ENCODE results near the gene CCT5.
"Not testable (repeated sequence)": the region's sequence is repeated elsewhere in the genome, so short reads cannot be mapped to it uniquely, and the experiment has no call there.

Gene CCT5

DNA sequence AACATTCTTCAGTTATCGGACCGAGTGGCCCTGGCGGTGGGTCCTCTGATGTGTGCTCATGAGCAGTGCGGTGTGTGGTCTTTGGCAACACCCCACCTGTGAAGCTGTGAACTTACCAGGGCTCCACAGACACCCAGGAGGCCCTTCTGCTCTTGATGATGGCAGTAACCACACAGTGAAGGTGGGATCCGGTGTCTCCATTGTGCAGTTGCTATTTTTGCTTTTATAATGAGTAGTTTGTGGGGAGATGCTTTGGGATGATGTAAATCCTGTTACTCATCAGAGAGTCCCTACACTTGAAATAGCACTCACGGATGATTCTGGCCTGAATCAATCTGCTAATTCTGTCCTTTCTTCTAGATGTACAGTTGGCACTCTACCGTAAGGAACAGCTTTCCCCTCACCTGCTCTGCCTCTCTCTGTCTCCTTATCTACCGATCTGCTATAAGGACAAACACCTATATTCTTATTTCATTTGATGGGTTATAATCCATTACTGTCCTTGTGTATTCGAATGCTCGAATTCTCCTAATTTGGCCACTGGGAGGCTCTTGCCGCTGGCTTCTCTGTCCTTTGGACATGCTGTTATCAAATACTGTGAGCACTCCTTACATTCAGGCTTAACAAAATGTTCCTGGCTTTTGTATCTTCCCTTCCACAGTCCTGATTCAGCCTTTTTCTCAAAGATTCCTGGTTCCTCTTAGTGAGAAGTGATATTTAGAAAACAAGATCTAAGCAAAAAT is 20.6 kb upstream of the CCT5 start:
- DNase-seq: no peak
- Mint-ChIP-seq H3K4me3 (no peak overlapping the region), H3K27me3 (no peaks in the 10 kb centered on the region), H3K27ac (no peak overlapping the region), H3K36me3 (peaks cover 23% of the 10 kb centered on the region), H3K9me3 (peaks cover 4% of the 10 kb centered on the region), H3K4me1 (no peaks in the 10 kb centered on the region)
- CTCF ChIA-PET: no interaction called here

DNA sequence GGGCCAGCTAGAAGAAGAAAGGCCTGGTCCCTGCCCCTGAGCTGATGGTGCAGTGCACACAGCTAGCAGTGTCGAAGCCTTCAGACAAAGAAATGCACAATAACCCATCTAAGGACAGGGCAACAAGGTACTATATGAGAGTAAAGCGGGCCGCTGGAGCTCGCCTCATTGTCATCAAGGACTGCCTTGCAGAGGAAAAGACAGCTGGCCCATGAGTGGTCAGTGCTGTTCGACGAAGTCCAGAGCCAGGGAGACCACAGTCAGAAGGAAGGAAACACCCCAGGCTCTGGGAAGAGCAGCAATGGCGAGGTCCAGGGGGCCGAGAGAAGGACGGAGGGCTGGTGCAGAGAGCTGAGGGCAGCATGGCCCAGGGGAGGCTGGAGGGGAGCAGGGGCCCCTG is 17.7 kb upstream of the CCT5 start:
- Mint-ChIP-seq H3K36me3 (peaks cover 21% of the 10 kb centered on the region), H3K27ac (no peak overlapping the region), H3K9me3 (no peaks in the 10 kb centered on the region), H3K27me3 (no peaks in the 10 kb centered on the region), H3K4me1 (no peaks in the 10 kb centered on the region), H3K4me3 (no peak overlapping the region)
- DNase-seq: no peak
- CTCF ChIA-PET: no interaction called here

DNA sequence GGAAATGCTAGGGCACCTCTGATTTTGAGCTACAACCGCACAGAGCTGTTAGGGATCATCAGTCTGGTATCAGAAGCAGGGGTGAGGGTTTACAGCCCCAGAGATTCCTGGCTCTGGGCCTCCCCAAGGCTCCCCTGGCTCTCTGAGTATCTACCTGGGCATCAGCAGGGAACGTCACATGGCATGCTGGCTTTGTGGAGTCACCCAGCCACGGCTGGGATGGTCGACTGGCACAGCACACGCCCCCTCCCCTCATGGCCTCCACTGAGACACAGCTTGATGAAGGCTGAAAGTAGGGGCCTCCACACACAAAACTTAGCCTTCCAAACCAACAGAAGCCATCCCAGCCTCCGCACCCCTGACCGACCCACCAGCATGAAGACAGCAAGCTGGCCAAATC is 17.1 kb upstream of the CCT5 start:
- no peak for DNase-seq
- no peak overlapping the region for H3K27ac Mint-ChIP-seq
- no peak overlapping the region for H3K4me3 Mint-ChIP-seq
- H3K4me1 Mint-ChIP-seq: no peaks in the 10 kb centered on the region
- no peaks in the 10 kb centered on the region for H3K27me3 Mint-ChIP-seq
- H3K9me3 Mint-ChIP-seq: no peaks in the 10 kb centered on the region
- H3K36me3 Mint-ChIP-seq: peaks cover 25% of the 10 kb centered on the region
- CTCF ChIA-PET: no interaction called here

DNA sequence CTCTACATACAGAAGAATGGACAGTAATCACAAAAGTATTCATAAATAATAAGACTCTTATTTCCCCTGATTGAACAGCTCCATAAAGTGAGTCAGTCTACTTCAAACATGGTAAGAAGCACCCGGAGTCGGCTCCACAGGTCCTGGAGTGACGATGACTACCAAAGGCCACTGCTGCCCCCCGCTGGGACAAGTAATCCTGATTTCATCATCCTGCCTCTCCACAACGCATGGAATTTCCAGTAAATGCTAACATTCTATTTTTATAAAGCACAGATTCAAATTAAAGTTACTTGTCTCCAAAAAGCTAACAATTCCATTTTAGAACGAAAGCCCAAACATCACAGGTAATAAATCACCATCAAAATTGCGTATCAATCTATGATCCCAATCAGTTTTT is 16.6 kb upstream of the CCT5 start:
- H3K27ac Mint-ChIP-seq: no peak overlapping the region
- CTCF ChIA-PET: no interaction called here
- H3K4me1 Mint-ChIP-seq: no peaks in the 10 kb centered on the region
- DNase-seq: no peak
- no peak overlapping the region for H3K4me3 Mint-ChIP-seq
- peaks cover 29% of the 10 kb centered on the region for H3K36me3 Mint-ChIP-seq
- no peaks in the 10 kb centered on the region for H3K27me3 Mint-ChIP-seq
- no peaks in the 10 kb centered on the region for H3K9me3 Mint-ChIP-seq

DNA sequence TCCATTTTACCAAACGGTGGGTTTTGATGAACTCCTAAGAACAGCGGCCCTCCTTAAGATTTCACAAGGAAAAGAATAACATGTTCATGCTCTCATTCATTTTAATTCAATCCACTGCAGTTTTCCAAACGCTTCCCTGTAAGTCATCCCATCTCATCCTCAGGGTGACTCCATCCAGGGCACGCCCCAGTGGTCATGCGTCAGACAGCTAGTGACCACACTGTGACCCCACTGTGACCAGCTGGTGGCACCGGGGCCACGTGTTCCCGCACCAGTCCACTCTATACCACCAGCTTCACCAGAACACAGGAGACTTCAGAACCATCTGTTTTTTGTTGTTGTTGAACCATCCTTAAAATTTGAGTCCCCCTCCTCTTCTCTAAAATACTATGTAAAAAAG is 14.7 kb upstream of the CCT5 start:
- CTCF ChIA-PET: no interaction called here
- Mint-ChIP-seq H3K4me3 (no peak overlapping the region), H3K4me1 (no peaks in the 10 kb centered on the region), H3K36me3 (peaks cover 26% of the 10 kb centered on the region), H3K27ac (no peak overlapping the region), H3K27me3 (no peaks in the 10 kb centered on the region), H3K9me3 (no peaks in the 10 kb centered on the region)
- no peak for DNase-seq

DNA sequence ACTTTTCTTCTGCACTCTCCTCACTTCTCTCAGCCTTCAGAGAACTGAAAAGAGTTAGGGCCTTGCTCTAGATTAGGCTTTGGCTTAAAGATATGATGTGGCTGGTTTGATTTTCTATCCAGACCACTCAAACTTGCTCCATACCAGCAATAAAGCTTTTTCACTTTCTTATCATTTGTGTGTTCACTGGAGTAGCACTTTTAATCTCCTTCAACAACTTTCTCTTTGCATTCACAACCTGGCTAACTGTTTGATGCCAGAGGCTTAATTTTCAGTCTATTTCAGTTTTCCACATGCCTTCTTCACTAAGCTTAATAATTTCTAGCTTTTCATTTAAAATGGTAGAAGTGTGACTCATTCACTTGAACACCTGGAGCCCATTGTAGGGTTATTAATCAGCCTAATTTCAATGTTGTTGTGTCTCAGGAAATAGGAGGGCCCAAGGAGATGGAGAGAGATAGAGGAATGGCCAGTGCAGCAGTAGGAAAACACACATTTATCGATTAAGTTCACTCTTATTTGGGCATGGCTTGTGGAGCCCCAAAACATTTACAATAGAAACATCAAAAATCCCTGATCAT is 6.3 kb upstream of the CCT5 start:
- Mint-ChIP-seq H3K27me3 (no peaks in the 10 kb centered on the region), H3K9me3 (no peaks in the 10 kb centered on the region), H3K27ac (no peak overlapping the region), H3K36me3 (peaks cover under 1% of the 10 kb centered on the region), H3K4me1 (peaks cover 17% of the 10 kb centered on the region), H3K4me3 (no peak overlapping the region)
- DNase-seq: no peak
- CTCF ChIA-PET: no interaction called here

DNA sequence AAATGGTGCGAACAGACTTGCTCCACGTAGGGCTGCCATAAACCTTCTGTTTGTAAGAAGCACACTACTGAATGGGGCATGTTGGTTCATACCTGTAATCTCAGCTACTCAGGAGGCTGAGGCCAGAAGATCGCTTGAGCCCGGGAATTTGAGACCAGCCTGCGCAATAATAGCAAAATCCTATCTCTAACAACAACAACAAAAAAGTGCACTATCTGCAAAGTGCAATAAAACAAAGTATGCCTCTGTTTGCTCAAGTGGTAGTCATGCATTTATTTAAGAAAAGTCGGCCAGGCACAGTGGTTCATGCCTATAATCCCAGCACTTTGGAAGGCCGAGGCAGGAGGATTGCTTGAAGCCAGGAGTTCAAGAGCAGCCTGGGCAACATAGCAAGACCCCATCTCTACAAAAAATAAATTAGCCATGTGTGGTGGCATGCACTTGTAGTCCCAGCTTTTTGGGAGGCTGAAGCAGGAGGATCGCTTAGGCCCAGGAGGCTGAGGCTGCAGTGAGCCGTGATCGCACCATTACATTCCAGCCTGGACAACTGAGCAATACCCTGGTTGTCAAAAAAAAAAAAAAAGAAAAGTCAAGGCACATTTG is 5.6 kb upstream of the CCT5 start:
- Mint-ChIP-seq H3K27ac (no peak overlapping the region), H3K9me3 (no peaks in the 10 kb centered on the region), H3K27me3 (no peaks in the 10 kb centered on the region), H3K4me1 (peaks cover 22% of the 10 kb centered on the region), H3K36me3 (no peaks in the 10 kb centered on the region), H3K4me3 (no peak overlapping the region)
- CTCF ChIA-PET: interaction anchor here (0.6 kb wide), 1 partner anchor 120 kb away, joined by 5 read pairs; no protein-coding TSS in a partner anchor
- no peak for DNase-seq

DNA sequence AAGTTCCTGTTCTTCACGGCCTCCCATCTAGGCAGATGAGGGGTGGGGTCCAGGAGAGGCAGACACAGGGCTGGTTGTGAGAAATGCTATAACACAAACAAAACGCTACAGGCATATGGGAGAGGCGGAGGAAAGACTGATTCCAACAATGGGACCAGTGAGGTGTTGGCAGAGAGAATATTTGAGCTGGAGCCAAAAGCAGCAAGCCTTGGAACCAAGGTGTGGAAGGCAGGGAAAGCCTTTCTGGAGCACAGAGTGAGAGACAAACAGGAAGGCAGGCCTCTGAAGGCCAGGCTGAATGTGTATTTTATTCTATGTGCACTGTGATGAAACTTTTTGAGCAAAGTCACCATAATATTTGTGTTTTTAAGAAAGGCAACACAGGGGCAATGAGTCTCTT is 3.3 kb upstream of the CCT5 start:
- Mint-ChIP-seq H3K4me1 (peaks cover 31% of the 10 kb centered on the region), H3K27ac (no peak overlapping the region), H3K36me3 (peaks cover 9% of the 10 kb centered on the region), H3K27me3 (peaks cover 3% of the 10 kb centered on the region), H3K9me3 (no peaks in the 10 kb centered on the region), H3K4me3 (no peak overlapping the region)
- CTCF ChIA-PET: interaction anchor here (0.7 kb wide), 1 partner anchor 31 kb away, joined by 3 read pairs; no protein-coding TSS in a partner anchor
- no peak for DNase-seq

DNA sequence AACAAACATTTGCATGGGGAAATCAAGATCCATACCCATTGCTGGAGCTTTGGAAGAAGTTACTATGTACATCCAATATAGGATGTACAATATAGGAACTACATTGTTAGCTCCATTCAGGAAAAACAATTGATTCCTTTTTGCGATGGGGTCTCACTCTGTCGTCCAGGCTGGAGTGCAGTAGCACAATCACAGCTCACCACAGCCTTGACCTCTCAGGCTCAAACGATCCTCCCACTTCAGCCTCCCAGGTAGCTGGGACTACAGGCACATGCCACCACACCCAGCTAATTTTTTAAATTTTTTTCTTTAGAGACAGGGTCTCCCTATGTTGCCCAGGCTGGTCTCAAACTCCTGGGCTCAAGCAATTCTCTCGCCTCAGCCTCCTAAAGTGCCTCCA is 2.9 kb upstream of the CCT5 start:
- Mint-ChIP-seq H3K4me1 (peaks cover 36% of the 10 kb centered on the region), H3K36me3 (peaks cover 12% of the 10 kb centered on the region)
- not testable (repeated sequence) for H3K4me3 Mint-ChIP-seq, H3K9me3 Mint-ChIP-seq, H3K27me3 Mint-ChIP-seq, H3K27ac Mint-ChIP-seq, DNase-seq
- CTCF ChIA-PET: interaction anchor here (0.7 kb wide), 1 partner anchor 31 kb away, joined by 3 read pairs; no protein-coding TSS in a partner anchor

DNA sequence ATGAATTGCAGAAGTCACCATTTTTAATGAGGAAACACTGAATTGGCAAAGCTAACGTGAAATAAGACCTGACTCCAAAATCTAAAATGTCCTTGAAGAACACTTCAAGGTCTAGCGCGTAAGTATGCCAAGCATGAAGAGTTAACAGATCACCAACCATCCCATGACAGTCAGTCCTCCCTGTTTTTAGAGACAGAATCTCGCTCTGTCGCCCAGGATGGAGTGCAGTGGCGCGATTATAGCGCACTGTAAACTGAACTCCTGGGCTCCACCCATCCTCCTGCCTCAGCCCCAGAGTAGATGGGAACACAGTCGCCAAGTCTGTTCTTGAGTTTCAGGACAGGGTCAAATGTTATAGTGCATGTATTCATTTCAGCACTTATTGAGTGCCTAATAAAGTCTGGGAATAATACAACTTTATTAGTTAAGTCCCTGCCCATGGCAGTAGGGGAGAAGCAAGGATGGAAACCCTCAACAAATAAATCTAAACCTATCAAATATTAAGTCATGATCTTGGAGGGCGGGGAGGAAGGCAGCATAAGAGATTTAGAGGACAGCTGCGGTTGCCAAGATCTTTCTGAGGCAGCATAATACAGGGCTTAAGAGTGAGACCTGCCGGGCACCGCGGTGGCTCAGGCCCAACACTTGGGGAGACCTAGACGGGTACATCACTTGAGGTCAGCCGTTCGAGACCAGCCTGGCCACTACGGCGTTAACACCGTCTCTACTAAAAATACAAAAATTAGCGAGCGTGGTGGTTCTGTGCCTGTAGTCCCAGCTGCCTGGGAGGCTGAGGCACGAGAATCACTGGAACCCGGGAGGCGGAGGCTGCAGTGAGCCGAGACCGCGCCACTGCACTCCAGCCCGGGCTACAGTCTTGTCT is 1.5 kb upstream of the CCT5 start:
- Mint-ChIP-seq H3K4me3 (peak overlapping the region; percentile 93), H3K9me3 (no peaks in the 10 kb centered on the region), H3K36me3 (peaks cover 14% of the 10 kb centered on the region), H3K4me1 (peaks cover 44% of the 10 kb centered on the region), H3K27me3 (peaks cover 3% of the 10 kb centered on the region), H3K27ac (peak overlapping the region; percentile 96)
- DNase-seq: no peak
- CTCF ChIA-PET: no interaction called here

DNA sequence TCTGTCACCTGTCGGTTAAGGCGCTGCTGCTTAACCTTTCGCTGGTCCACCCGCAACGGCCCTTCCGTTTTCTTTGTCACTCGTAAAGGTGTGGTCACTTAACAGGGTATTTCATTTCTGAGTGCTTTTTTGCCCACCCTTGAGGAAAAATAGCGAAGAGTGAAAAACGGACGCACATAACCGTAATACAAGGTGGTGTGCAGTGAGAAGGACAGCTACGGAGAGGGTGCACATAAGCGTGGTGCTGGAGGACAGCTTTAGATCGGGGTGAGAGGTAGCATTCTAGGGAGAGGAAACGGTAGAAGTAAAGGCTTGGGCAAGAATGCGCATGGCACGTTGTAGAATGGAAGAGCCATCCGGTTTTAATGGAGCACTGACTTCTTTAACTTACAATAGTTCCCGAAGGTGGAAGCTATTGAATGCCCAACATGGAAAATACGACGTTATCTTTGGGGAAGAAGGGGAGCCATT is 761 bp downstream of the CCT5 start:
- Mint-ChIP-seq H3K27me3 (peaks cover 3% of the 10 kb centered on the region), H3K36me3 (peaks cover 33% of the 10 kb centered on the region), H3K9me3 (no peaks in the 10 kb centered on the region), H3K27ac (peak overlapping the region; percentile 67), H3K4me1 (peaks cover 57% of the 10 kb centered on the region), H3K4me3 (peak overlapping the region; percentile 93)
- CTCF ChIA-PET: interaction anchor here (0.5 to 1.6 kb wide), 2 partner anchors 13 to 167 kb away, joined by 3 to 7 read pairs; no protein-coding TSS in a partner anchor
- DNase-seq: peak; percentile 52

DNA sequence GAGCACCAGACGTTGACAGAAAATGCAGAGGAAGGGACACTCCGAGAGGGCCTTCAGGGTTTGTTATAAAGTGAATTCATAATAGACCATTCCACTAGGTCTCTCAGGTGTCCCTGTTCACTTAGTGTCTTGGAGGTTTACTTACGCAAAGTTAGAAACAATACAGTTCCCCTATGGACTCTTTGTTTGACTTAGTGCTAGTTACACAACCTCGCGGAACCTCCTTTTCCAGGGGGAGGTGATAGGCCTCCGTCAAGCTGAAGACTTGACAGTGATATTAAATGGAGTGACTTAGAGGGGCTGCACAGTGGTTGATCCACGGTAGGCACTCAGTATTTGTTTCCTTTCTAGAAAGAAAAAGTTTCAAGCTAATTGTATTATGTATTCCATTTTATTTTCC is 1.3 kb downstream of the CCT5 start:
- Mint-ChIP-seq H3K27me3 (peaks cover 3% of the 10 kb centered on the region), H3K4me1 (peaks cover 58% of the 10 kb centered on the region), H3K36me3 (peaks cover 39% of the 10 kb centered on the region), H3K4me3 (peak overlapping the region; percentile 93), H3K27ac (peak overlapping the region; percentile 67), H3K9me3 (no peaks in the 10 kb centered on the region)
- CTCF ChIA-PET: interaction anchor here (0.5 to 1.6 kb wide), 2 partner anchors 12 to 167 kb away, joined by 3 to 7 read pairs; no protein-coding TSS in a partner anchor
- DNase-seq: no peak

DNA sequence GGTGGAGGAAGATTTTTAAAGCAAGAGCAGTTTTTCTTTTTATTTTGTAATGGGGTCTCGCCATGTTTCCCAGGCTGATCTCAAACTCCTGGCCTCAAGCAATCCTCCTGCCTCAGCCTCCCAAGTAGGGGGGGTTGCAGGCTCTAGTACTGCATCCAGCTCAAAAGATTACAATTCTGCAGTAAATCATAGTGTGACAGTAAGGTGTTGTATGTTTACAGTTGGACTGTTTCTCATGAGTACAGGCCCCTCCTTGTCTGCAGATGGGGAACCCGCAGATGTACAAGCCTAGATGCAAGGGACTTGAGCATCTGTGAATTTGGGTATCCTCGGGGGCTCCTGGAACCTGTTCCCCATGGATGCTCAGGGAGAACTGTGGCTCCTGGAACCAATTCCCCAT is 3.3 kb downstream of the CCT5 start:
- Mint-ChIP-seq H3K27ac (no peak overlapping the region), H3K36me3 (peaks cover 53% of the 10 kb centered on the region), H3K9me3 (no peaks in the 10 kb centered on the region), H3K4me3 (no peak overlapping the region), H3K4me1 (peaks cover 45% of the 10 kb centered on the region), H3K27me3 (peaks cover 3% of the 10 kb centered on the region)
- CTCF ChIA-PET: no interaction called here
- DNase-seq: no peak

DNA sequence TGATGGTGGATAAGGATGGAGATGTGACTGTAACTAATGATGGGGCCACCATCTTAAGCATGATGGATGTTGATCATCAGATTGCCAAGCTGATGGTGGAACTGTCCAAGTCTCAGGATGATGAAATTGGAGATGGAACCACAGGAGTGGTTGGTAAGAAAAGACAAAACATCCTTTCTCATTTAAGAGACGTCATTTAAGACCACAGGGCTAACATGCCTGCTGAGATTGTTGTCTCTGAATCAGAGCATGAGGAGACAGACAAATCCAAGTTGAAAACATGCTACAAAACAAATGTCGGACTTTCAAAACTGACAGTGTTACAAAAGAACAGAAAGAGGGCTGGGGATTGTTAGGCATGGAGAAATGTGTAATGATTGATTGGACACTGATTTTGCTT is 4.6 kb downstream of the CCT5 start:
- Mint-ChIP-seq H3K9me3 (no peaks in the 10 kb centered on the region), H3K27ac (peak overlapping the region; percentile 29), H3K4me1 (peaks cover 37% of the 10 kb centered on the region), H3K36me3 (peaks cover 63% of the 10 kb centered on the region), H3K4me3 (no peak overlapping the region), H3K27me3 (peaks cover 3% of the 10 kb centered on the region)
- no peak for DNase-seq
- CTCF ChIA-PET: interaction anchor here (0.9 kb wide), 1 partner anchor 24 kb away, joined by 3 read pairs; no protein-coding TSS in a partner anchor
